GM23338 (cell line): ENCODE measurements around the gene NXPE3. TPM values are rescaled to one million over a fixed set of nuclear protein-coding genes. Genes with fewer than 3 reads are reported as not detected.

Experiments used
- ATAC-seq: fragments of 200-7000 bp; cut with Tn5 transposase; 3 replicates; pipeline ENCODE4 v1.9.1; 2020
- DNase-seq: peaks from one replicate; pipeline ENCODE4 v3.0.0-alpha.2; 2015; ENCODE audit warnings: low spot score
- H2AFZ ChIP-seq: fragments of 200-600 bp; sonication (generic); 2 replicates; pipeline ENCODE4 v1.8.0; 2016; ENCODE audit warnings: antibody characterized with exemption, mild to moderate bottlenecking, moderate library complexity
- H3F3A ChIP-seq: fragments of 200-600 bp; sonication (generic); replicated peaks from 2 replicates; pipeline ENCODE4 v1.8.0; 2017; ENCODE audit warnings: antibody characterized with exemption, mixed run types, low read depth
- H3K27ac ChIP-seq: fragments of 200-600 bp; sonication (generic); 2 replicates; pipeline ENCODE4 v1.6.1; 2016; ENCODE audit warnings: low read depth
- H3K27me3 ChIP-seq: fragments of 200-600 bp; sonication (generic); 2 replicates; pipeline ENCODE4 v1.8.0; 2016; ENCODE audit warnings: mild to moderate bottlenecking, mixed run types, moderate library complexity; ENCODE audit not compliant: insufficient read depth
- H3K36me3 ChIP-seq: fragments of 200-600 bp; sonication (generic); 2 replicates; pipeline ENCODE4 v1.8.0; 2016; ENCODE audit warnings: mild to moderate bottlenecking; ENCODE audit not compliant: insufficient read depth
- H3K4me1 ChIP-seq: fragments of 200-600 bp; sonication (generic); 2 replicates; pipeline ENCODE4 v1.8.0; 2016; ENCODE audit warnings: mild to moderate bottlenecking, moderate library complexity; ENCODE audit not compliant: insufficient read depth
- H3K4me2 ChIP-seq: fragments of 200-600 bp; sonication (generic); 2 replicates; pipeline ENCODE4 v1.7.1; 2017; ENCODE audit warnings: mixed run types
- H3K4me3 ChIP-seq: fragments of 200-600 bp; sonication (generic); 2 replicates; pipeline ENCODE4 v1.6.1; 2016; ENCODE audit warnings: mixed run types
- H3K79me2 ChIP-seq: fragments of 200-600 bp; sonication (generic); replicated peaks from 2 replicates; pipeline ENCODE4 v1.8.0; 2017; ENCODE audit warnings: mild to moderate bottlenecking; ENCODE audit not compliant: insufficient read depth
- H3K9me2 ChIP-seq: fragments of 200-600 bp; sonication (generic); 2 replicates; pipeline ENCODE4 v1.8.0; 2017; ENCODE audit not compliant: insufficient read depth
- H4K20me1 ChIP-seq: fragments of 200-600 bp; sonication (generic); replicated peaks from 2 replicates; pipeline ENCODE4 v1.8.0; 2017; ENCODE audit warnings: mild to moderate bottlenecking; ENCODE audit not compliant: insufficient read depth
- H3K27ac Mint-ChIP-seq: 2 replicates; pipeline ENCODE4 v1.8.0; 2020; ENCODE audit warnings: inconsistent platforms, mild to moderate bottlenecking, moderate library complexity, mixed read lengths
- H3K27me3 Mint-ChIP-seq: 3 replicates; pipeline ENCODE4 v1.8.0; 2022; ENCODE audit warnings: low read depth, mild to moderate bottlenecking, moderate library complexity, mixed read lengths, inconsistent platforms; ENCODE audit not compliant: insufficient read depth, poor library complexity
- H3K36me3 Mint-ChIP-seq: 3 replicates; pipeline ENCODE4 v1.8.0; 2021; ENCODE audit warnings: low read depth, mild to moderate bottlenecking, inconsistent platforms, moderate library complexity, mixed read lengths
- H3K4me1 Mint-ChIP-seq: 3 replicates; pipeline ENCODE4 v1.8.0; 2020; ENCODE audit warnings: mild to moderate bottlenecking, inconsistent platforms, mixed read lengths
- H3K4me3 Mint-ChIP-seq: 3 replicates; pipeline ENCODE4 v1.8.0; 2021; ENCODE audit warnings: moderate library complexity, mild to moderate bottlenecking, inconsistent platforms, mixed read lengths
- H3K9me3 Mint-ChIP-seq: 3 replicates; pipeline ENCODE4 v1.8.0; 2020; ENCODE audit warnings: moderate library complexity, mild to moderate bottlenecking, inconsistent platforms, mixed read lengths
- CREB1 ChIP-seq: fragments of 250-450 bp; sonication (Bioruptor Pico); IDR thresholded peaks from 2 replicates; pipeline ENCODE4 v1.5.0; 2020; ENCODE audit warnings: low read depth, mild to moderate bottlenecking, moderate library complexity
- CTCF ChIP-seq, 2 experiments: fragments of 200-600 bp in 1 of 2; sonication (generic) in 1 of 2; conservative IDR thresholded peaks; 2 replicates each; pipeline versions ENCODE4 v1.5.1 to v1.6.1; 2016 to 2017; ENCODE audit warnings: antibody characterized with exemption in 2 of 2, low read depth in 2 of 2, mild to moderate bottlenecking in 2 of 2, moderate library complexity in 1 of 2
- ETS1 ChIP-seq: IDR thresholded peaks from 2 replicates; pipeline ENCODE4 v1.6.1; 2016; ENCODE audit warnings: antibody characterized with exemption
- EZH2 ChIP-seq: fragments of 200-600 bp; sonication (generic); IDR thresholded peaks from one replicate; pipeline ENCODE4 v1.8.0; 2017; ENCODE audit warnings: antibody characterized with exemption, mild to moderate bottlenecking, low read depth; ENCODE audit not compliant: unreplicated experiment
- EZH2phosphoT487 ChIP-seq: fragments of 200-600 bp; sonication (generic); IDR thresholded peaks from one replicate; pipeline ENCODE4 v1.8.1; 2018; ENCODE audit warnings: antibody characterized with exemption; ENCODE audit not compliant: unreplicated experiment
- JUNB ChIP-seq: IDR thresholded peaks from one replicate; pipeline ENCODE4 v1.6.1; 2016; ENCODE audit warnings: antibody characterized with exemption; ENCODE audit not compliant: unreplicated experiment
- NANOG ChIP-seq: IDR thresholded peaks from 2 replicates; pipeline ENCODE4 v1.6.1; 2016; ENCODE audit warnings: antibody characterized with exemption, borderline replicate concordance
- POLR2AphosphoS5 ChIP-seq: IDR thresholded peaks from 2 replicates; pipeline ENCODE4 v1.6.1; 2016; ENCODE audit warnings: antibody characterized with exemption, low read depth
- STAT1 ChIP-seq: IDR thresholded peaks from one replicate; pipeline ENCODE4 v1.6.1; 2016; ENCODE audit warnings: antibody characterized with exemption; ENCODE audit not compliant: unreplicated experiment
- ZNF114 ChIP-seq: fragments of 250-450 bp; sonication (Bioruptor Pico); IDR thresholded peaks from 2 replicates; pipeline ENCODE4 v1.5.0; 2020; ENCODE audit warnings: mild to moderate bottlenecking, moderate library complexity
- ZNF331 ChIP-seq: fragments of 250-450 bp; sonication (Bioruptor Pico); IDR thresholded peaks from 2 replicates; pipeline ENCODE4 v1.5.0; 2020; ENCODE audit warnings: low read depth, mild to moderate bottlenecking, moderate library complexity
- polyA plus RNA-seq: library from polyadenylated mRNA; unstranded; fragments of >200 nt; fragmentation: Nextera tagmentation; extraction: Ambion mirVana; gene quantifications from 2 replicates; pipeline ENCODE4 v1.2.1, GENCODE V29; 2016
- total RNA-seq: library from RNA; depleted of rRNA; stranded (reverse); fragments of >200 nt; shearing (Covaris generic); gene quantifications from 2 replicates; pipeline ENCODE4 v1.2.3, GENCODE V29; 2014

The NXPE3 gene
- total and polyA plus RNA-seq, 2 experiments from 2014 or later, result 13.3 to 20.8 TPM

GRCh38 chr3:101816215-101817149 lies 37.5 kb downstream of the NXPE3 start:
- H3K79me2 ChIP-seq, result no peaks in the 10 kb centered on the region

GRCh38 chr3:101817992-101818391 lies 39.0 kb downstream of the NXPE3 start:
- no peaks in the 10 kb centered on the region for H3K9me2 ChIP-seq
- H3K27ac ChIP-seq, result no peak overlapping the region
- H3F3A ChIP-seq, result no peaks in the 10 kb centered on the region
- no peak overlapping the region for H3K4me3 ChIP-seq
- peaks cover 6% of the 10 kb centered on the region; the same call in 2 of the 3 replicates for H3K4me1 Mint-ChIP-seq
- H4K20me1 ChIP-seq, result no peaks in the 10 kb centered on the region
- H3K36me3 Mint-ChIP-seq, result 0 out of 3 replicates have a peak, but pooled peaks cover 6% of the 10 kb centered on the region
- no peak overlapping the region for H3K27ac Mint-ChIP-seq
- no peak overlapping the region for H3K4me2 ChIP-seq
- TF ChIP-seq ZNF114 (CRISPR knock-in tag) (no peak), STAT1 (no peak), CTCF (conservative IDR thresholded peaks at IDR 0.05; ENCODE audit: low read depth in 2 of 2) (no peak), JUNB (no peak), ZNF331 (CRISPR knock-in tag) (no peak)
- H3K79me2 ChIP-seq, result no peaks in the 10 kb centered on the region
- no peaks in the 10 kb centered on the region for H3K9me3 Mint-ChIP-seq
- H3K4me3 Mint-ChIP-seq, result no peak overlapping the region
- peaks cover 3% of the 10 kb centered on the region; the same call in 1 of the 2 replicates for H3K36me3 ChIP-seq
- no peaks in the 10 kb centered on the region for H3K27me3 ChIP-seq
- no peaks in the 10 kb centered on the region for H3K4me1 ChIP-seq
- no peak overlapping the region for H2AFZ ChIP-seq
- H3K27me3 Mint-ChIP-seq, result peaks cover 4% of the 10 kb centered on the region
- no peak for DNase-seq
- ATAC-seq, result no peak

More at GRCh38 chr3:101816215-101817149, 37.5 kb downstream of the NXPE3 start:
- Histone ChIP-seq H3K9me2 (no peaks in the 10 kb centered on the region), H3K4me2 (no peak overlapping the region), H2AFZ (no peak overlapping the region), H4K20me1 (no peaks in the 10 kb centered on the region), H3K36me3 (peaks cover 3% of the 10 kb centered on the region; the same call in 1 of the 2 replicates), H3K27ac (no peak overlapping the region), H3F3A (no peaks in the 10 kb centered on the region), H3K4me1 (no peaks in the 10 kb centered on the region), H3K4me3 (no peak overlapping the region), H3K27me3 (no peaks in the 10 kb centered on the region)
- 0 out of 3 replicates have a peak, but pooled peaks cover under 1% of the 10 kb centered on the region for H3K36me3 Mint-ChIP-seq
- no peak overlapping the region for H3K4me3 Mint-ChIP-seq
- TF ChIP-seq POLR2AphosphoS5, result no peak
- no peaks in the 10 kb centered on the region for H3K9me3 Mint-ChIP-seq
- no peak for DNase-seq
- H3K27ac Mint-ChIP-seq, result no peak overlapping the region
- no peak for ATAC-seq
- peaks cover 4% of the 10 kb centered on the region for H3K27me3 Mint-ChIP-seq
- peaks cover 6% of the 10 kb centered on the region; the same call in 2 of the 3 replicates for H3K4me1 Mint-ChIP-seq

- H3K4me2 ChIP-seq, result no peak overlapping the region
- H4K20me1 ChIP-seq, result no peaks in the 10 kb centered on the region
- no peaks in the 10 kb centered on the region for H3K9me3 Mint-ChIP-seq
- H2AFZ ChIP-seq, result no peak overlapping the region
- ATAC-seq, result no peak
- no peaks in the 10 kb centered on the region for H3K4me1 Mint-ChIP-seq
- H3K4me3 ChIP-seq, result no peak overlapping the region
- H3K27ac ChIP-seq, result no peak overlapping the region
- no peak overlapping the region for H3K27ac Mint-ChIP-seq
- no peak overlapping the region for H3K4me3 Mint-ChIP-seq
- no peaks in the 10 kb centered on the region for H3K79me2 ChIP-seq
- peaks cover 4% of the 10 kb centered on the region for H3K27me3 Mint-ChIP-seq
- H3K36me3 Mint-ChIP-seq, result 0 out of 3 replicates have a peak, but pooled peaks cover 6% of the 10 kb centered on the region
- peaks cover 3% of the 10 kb centered on the region; the same call in 1 of the 2 replicates for H3K36me3 ChIP-seq
- H3K9me2 ChIP-seq, result no peaks in the 10 kb centered on the region
- DNase-seq, result no peak
- no peaks in the 10 kb centered on the region for H3K27me3 ChIP-seq
- no peaks in the 10 kb centered on the region for H3F3A ChIP-seq
- no peaks in the 10 kb centered on the region for H3K4me1 ChIP-seq
- TF ChIP-seq ETS1 (no peak), EZH2phosphoT487 (no peak), JUNB (no peak), STAT1 (no peak), NANOG (no peak), ZNF331 (CRISPR knock-in tag) (no peak), POLR2AphosphoS5 (no peak), EZH2 (no peak), CREB1 (CRISPR knock-in tag) (no peak)
Measured at GRCh38 chr3:101819649-101820206, 40.7 kb downstream of the NXPE3 start.
